ENCODE measurements around the gene RAB3IL1. TPM values are rescaled to one million over a fixed set of nuclear protein-coding genes. Genes with fewer than 3 reads are reported as not detected.
A peak's percentile ranks its signal among the peaks of the same experiment; 100 is the strongest.

Gene RAB3IL1
- total and polyA plus RNA-seq, 9 of the 15 experiments (the other 6 are each of a cell fraction or from before 2014, with no cell fraction given) = 0.15 to 42.6 (median 15.5) TPM

- TF ChIP-seq ZSCAN29 (IDR thresholded peaks at IDR 0.05) (0 out of 2 replicates have a peak, but pooled peaks have one; percentile 12), HES1 (IDR thresholded peaks at IDR 0.05; ENCODE audit: low read depth) (0 out of 2 replicates have a peak, but pooled peaks have one; percentile 21), GATA2 (CRISPR knock-in tag; IDR thresholded peaks at IDR 0.05) (peak; percentile 97), CREB1 (IDR thresholded peaks at IDR 0.05) (peak; percentile 55), CREB1 (CRISPR knock-in tag; IDR thresholded peaks at IDR 0.05) (no peak; the same call in 1 of the 2 replicates), NR0B1 (IDR thresholded peaks at IDR 0.05; ENCODE audit: partially characterized antibody) (no peak), HMBOX1 (IDR thresholded peaks at IDR 0.05) (no peak), ZNF551 (CRISPR knock-in tag; IDR thresholded peaks at IDR 0.05) (no peak), SMARCA4 (IDR thresholded peaks at IDR 0.05) (peak; percentile 94), ZNF592 (IDR thresholded peaks at IDR 0.05) (peak; percentile 59), ZNF431 (CRISPR knock-in tag; IDR thresholded peaks at IDR 0.05) (peak; percentile 42; the same call in 1 of the 2 replicates), TRIM25 (IDR thresholded peaks at IDR 0.05; ENCODE audit: borderline replicate concordance) (no peak), AFF4 (CRISPR knock-in tag; IDR thresholded peaks at IDR 0.05) (no peak; the same call in 1 of the 2 replicates)
Observed at GRCh38 chr11:61919705-61920631, 2.6 kb upstream of the RAB3IL1 start (continued).

Data from K562 (cell line).